K562 (cell line): ENCODE results near the gene TLR6. TPM values are rescaled to one million over a fixed set of nuclear protein-coding genes. Genes with fewer than 3 reads are reported as not detected.

Experiments
- ATAC-seq: fragments of 200-7000 bp; cut with Tn5 transposase; 3 replicates; pipeline ENCODE4 v1.9.1; 2020; ENCODE audit warnings: moderate library complexity
- BruUV-seq: library from RNA; stranded (reverse); fragments of 400-500 nt; replicated peaks from 2 replicates; lab custom pipeline; 2021; lab: Mats Ljungman, UMichigan
- CTCF ChIA-PET: fragments of 300-600 bp; formaldehyde crosslinking; extraction: SDS; loops from one replicate; lab custom pipeline; 2021; ENCODE audit warnings: low intra/inter-chr PET ratio; lab: Yijun Ruan, JAX
- POLR2A ChIA-PET: fragments of 300-600, 350-650 bp; sonication (Branson Sonifier 250); formaldehyde crosslinking; extraction: SDS; loops from one replicate; lab custom pipeline; 2021; ENCODE audit warnings: antibody characterized with exemption, inconsistent platforms; lab: Yijun Ruan, JAX
- DNase-seq, 4 experiments: peaks; one replicate each; pipeline versions ENCODE4 v3.0.0 to v3.0.0-alpha.2; 2011 to 2018; ENCODE audit warnings: low spot score in 3 of 4, mixed read lengths in 3 of 4; ENCODE audit errors: extremely low read depth in 1 of 4
- FAIRE-seq: peaks from 2 replicates; lab custom pipeline; 2011; peaks lifted over from hg19 to GRCh38; lab: Jason Lieb, UNC
- H2AFZ ChIP-seq: 2 replicates; pipeline ENCODE4 v1.6.0; 2011; ENCODE audit warnings: low read depth, low read length, control low read depth, inconsistent platforms
- H3K27ac ChIP-seq: fragments of 200-600 bp; 3 replicates; pipeline ENCODE4 v1.8.0; 2011; ENCODE audit warnings: low read depth, mild to moderate bottlenecking, control low read depth, inconsistent platforms, low read length, moderate library complexity, mixed read lengths; ENCODE audit errors: extremely low read depth
- H3K27me3 ChIP-seq, 2 experiments: fragments of 300-600 bp in 1 of 2; 2 replicates in 1 of 2; 3 replicates in 1 of 2; pipeline versions ENCODE4 v1.6.0 to v1.8.0; 2011; ENCODE audit warnings: inconsistent platforms in 2 of 2, low read length in 2 of 2, mild to moderate bottlenecking in 1 of 2, mixed read lengths in 1 of 2, moderate library complexity in 1 of 2; ENCODE audit not compliant: control insufficient read depth in 2 of 2, insufficient read depth in 2 of 2
- H3K36me3 ChIP-seq: fragments of 300-600 bp; 3 replicates; pipeline ENCODE4 v1.8.0; 2011; ENCODE audit warnings: mild to moderate bottlenecking, low read length, inconsistent platforms; ENCODE audit not compliant: control insufficient read depth, insufficient read depth
- H3K4me1 ChIP-seq, 2 experiments: fragments of 200-600 bp in 1 of 2; replicated peaks in 1 of 2; 2 replicates in 1 of 2; 3 replicates in 1 of 2; pipeline versions ENCODE4 v1.5.1 to v1.8.0; 2011; ENCODE audit warnings: inconsistent platforms in 2 of 2, low read length in 2 of 2, mild to moderate bottlenecking in 1 of 2, mixed read lengths in 1 of 2, moderate library complexity in 1 of 2; ENCODE audit not compliant: control insufficient read depth in 2 of 2, insufficient read depth in 2 of 2
- H3K4me2 ChIP-seq: 2 replicates; pipeline ENCODE4 v1.6.1; 2011; ENCODE audit warnings: low read length, control low read depth, inconsistent platforms, mixed read lengths; ENCODE audit not compliant: insufficient read depth
- H3K4me3 ChIP-seq: fragments of 200-600 bp; sonication (generic), shearing (Covaris generic); 2 replicates; pipeline ENCODE4 v1.5.1; 2016; ENCODE audit warnings: control low read depth, inconsistent platforms
- H3K79me2 ChIP-seq: fragments of 200-600 bp; 3 replicates; pipeline ENCODE4 v1.8.0; 2011; ENCODE audit warnings: low read length, inconsistent platforms; ENCODE audit not compliant: control insufficient read depth, insufficient read depth
- H3K9ac ChIP-seq, 2 experiments: 2 replicates each; pipeline versions ENCODE4 v1.6.0 to v1.6.1; 2011; ENCODE audit warnings: low read depth in 2 of 2, low read length in 2 of 2, control low read depth in 1 of 2, inconsistent platforms in 1 of 2, mild to moderate bottlenecking in 1 of 2, mixed read lengths in 1 of 2; ENCODE audit not compliant: insufficient read depth in 1 of 2
- H3K9me1 ChIP-seq: one replicate; pipeline ENCODE4 v1.6.0; 2011; ENCODE audit warnings: inconsistent platforms, mild to moderate bottlenecking, low read length, moderate library complexity; ENCODE audit not compliant: control insufficient read depth, insufficient read depth
- H3K9me3 ChIP-seq: replicated peaks from 2 replicates; pipeline ENCODE4 v1.5.1; 2011; ENCODE audit warnings: low read depth, low read length, inconsistent platforms; ENCODE audit not compliant: control insufficient read depth, insufficient read depth
- H4K20me1 ChIP-seq: replicated peaks from 2 replicates; pipeline ENCODE4 v1.6.1; 2011; ENCODE audit warnings: low read length, inconsistent platforms, mixed read lengths; ENCODE audit not compliant: control insufficient read depth, insufficient read depth
- CEBPG ChIP-seq, 3 experiments: fragments of 200-800 bp in 1 of 3; sonication (Bioruptor generic) in 1 of 3; sonication (generic) in 1 of 3; formaldehyde crosslinking in 1 of 3; IDR thresholded peaks in 2 of 3; conservative IDR thresholded peaks in 1 of 3; 2 replicates each; pipeline versions ENCODE4 v1.6.1 to v1.8.0; 2016 to 2022; ENCODE audit warnings: missing compliant biosample characterization in 2 of 3, missing genetic modification characterization in 2 of 3, mild to moderate bottlenecking in 1 of 3, missing genetic modification reagents in 1 of 3
- HDAC2 ChIP-seq: fragments of 450-650 bp; IDR thresholded peaks from 2 replicates; pipeline ENCODE4 v1.6.1; 2016; ENCODE audit warnings: mild to moderate bottlenecking
- PRPF4 ChIP-seq: fragments of 200-400 bp; formaldehyde crosslinking; IDR thresholded peaks from one replicate; pipeline ENCODE4 v1.6.1; 2017; ENCODE audit warnings: low read length, low read depth, mild to moderate bottlenecking; ENCODE audit not compliant: insufficient read depth, poor library complexity, severe bottlenecking
- WGBS: fragments of 100-300 bp; shearing (Covaris generic); methylation state at CpG from one replicate; pipeline ENCODE4 v1.1.6; 2016; ENCODE audit warnings: low coverage, mixed read lengths; ENCODE audit not compliant: insufficient coverage; ENCODE audit errors: missing lambda C conversion rate; 5-methylcytosine and 5-hydroxymethylcytosine counted together
- in situ Hi-C: fragments of 300-500 bp; cut with MboI; formaldehyde crosslinking; loops from 4 replicates; pipeline ENCODE4 v1.15.0; 2018; ENCODE audit warnings: inconsistent platforms, mixed read lengths
- intact Hi-C: fragments of 100-400 bp; cut with micrococcal nuclease; formaldehyde crosslinking; loops from 2 replicates; pipeline ENCODE4 v1.14.2; 2022
- polyA plus RNA-seq, 8 experiments: library from polyadenylated mRNA; depleted of rRNA in 4 of 8; stranded (reverse) in 5 of 8; unstranded in 3 of 8; fragments of >200 nt; fragmentation: Nextera tagmentation in 2 of 8; fragmentation: Illumina TruSeq in 1 of 8; extraction: Ambion mirVana in 2 of 8; extraction: Trizol in 1 of 8; gene quantifications; 2 replicates each; pipeline versions ENCODE4 v1.2.1 to v1.2.3, GENCODE V29; 2011 to 2014; ENCODE audit warnings: inconsistent platforms in 1 of 8, missing spikeins in 1 of 8
- total RNA-seq, 7 experiments: library from RNA; depleted of rRNA in 6 of 7; stranded (reverse); fragments of >200 nt in 6 of 7; fragmentation: Illumina TruSeq in 2 of 7; extraction: Trizol in 2 of 7; gene quantifications; 2 replicates each; pipeline versions ENCODE4 v1.2.1 to v1.2.3, GENCODE V29; 2011 to 2021; ENCODE audit warnings: low replicate concordance in 1 of 7

Gene TLR6
- total and polyA plus RNA-seq, 9 of the 15 experiments (the other 6 are each of a cell fraction or from before 2014, with no cell fraction given) = 0.08 to 1.9 (median 0.91) TPM

DNA sequence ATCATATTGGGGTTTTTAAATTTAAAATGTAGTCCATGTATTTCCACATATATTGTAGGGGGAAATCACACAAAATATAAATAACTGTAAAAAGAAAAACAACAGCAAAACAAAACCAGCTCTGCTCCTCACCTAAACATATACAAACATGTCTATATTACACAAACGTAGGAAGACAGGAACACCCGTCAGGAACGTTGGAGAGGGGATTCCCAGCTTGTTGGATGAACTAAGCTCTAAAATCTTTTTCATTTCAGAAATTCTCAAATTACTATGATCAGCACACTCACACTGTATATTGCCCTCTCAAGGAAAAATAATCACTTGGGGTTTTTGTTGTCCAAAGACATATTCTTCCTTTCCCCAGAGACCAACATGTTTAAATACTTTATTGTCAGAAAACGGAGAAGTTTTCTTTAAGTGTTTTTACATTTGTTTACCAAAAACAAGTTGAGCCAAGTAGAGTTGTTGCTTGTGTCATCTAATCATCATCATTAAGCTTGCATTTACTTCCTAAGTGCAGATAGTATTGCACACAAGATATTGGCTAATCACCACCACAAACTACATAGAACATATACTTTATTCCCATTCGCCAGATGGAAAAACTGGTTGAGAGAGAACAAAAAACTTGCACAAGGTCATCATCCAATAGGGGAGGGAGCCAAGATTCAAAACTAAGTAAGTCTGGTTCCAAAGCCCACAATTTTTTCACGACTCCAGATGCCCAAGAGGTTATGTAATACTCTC lies 71.4 kb downstream of the TLR6 start:
- Histone ChIP-seq H3K27me3 (peaks cover 0 to 9% of the 10 kb centered on the region in 2 experiments; a peak in 3 of 5 replicates), H3K79me2 (no peaks in the 10 kb centered on the region), H3K9me1 (no peaks in the 10 kb centered on the region), H3K4me3 (no peak overlapping the region), H3K4me2 (no peak overlapping the region), H4K20me1 (no peaks in the 10 kb centered on the region), H3K9ac (no peak overlapping the region), H3K27ac (no peak overlapping the region), H3K4me1 (no peaks in the 10 kb centered on the region), H3K9me3 (no peaks in the 10 kb centered on the region), H2AFZ (no peak overlapping the region), H3K36me3 (no peaks in the 10 kb centered on the region)
- ATAC-seq = no peak
- in situ Hi-C loops (no loop called here), intact Hi-C loops (no loop called here)
- BruUV-seq = no TSS peak
- no peak for FAIRE-seq
- TF ChIP-seq CEBPG (CRISPR knock-in tag; IDR thresholded peaks at IDR 0.05) (no peak), CEBPG (tag; conservative IDR thresholded peaks at IDR 0.05 in 1 of 2, IDR thresholded peaks at IDR 0.05 in 1 of 2) (0 out of 4 replicates have a peak, but pooled peaks of 1 of the 2 experiments have one; percentile 15), HDAC2 (no peak), PRPF4 (no peak)
- 5% methylated on average over 6 of the region's 6 CpGs for WGBS
- ChIA-PET CTCF (no interaction called here), POLR2A (interaction anchor here (1.3 kb wide), 1 partner anchor 12 kb away, joined by 4 read pairs; no protein-coding TSS in a partner anchor)
- no peak for DNase-seq
